Activated T-cell treated with anti-CD3 and anti-CD28 coated beads, Interleukin-2, amount 50 U/mL, for 4 hours (primary cell): ENCODE results near the gene GRM8. TPM values are rescaled to one million over a fixed set of nuclear protein-coding genes. Genes with fewer than 3 reads are reported as not detected.

Experiments used
- ATAC-seq, 2 donors: fragments of 200-7000 bp; cut with Tn5 transposase; one replicate each; pipeline ENCODE4 v1.10.0; 2021
- DNase-seq: peaks from one replicate; pipeline ENCODE4 v3.0.0-alpha.2; 2020
- H3K27me3 Mint-ChIP-seq: one replicate; pipeline ENCODE4 v1.8.0; 2021; ENCODE audit warnings: low read depth, mixed read lengths
- H3K36me3 Mint-ChIP-seq: one replicate; pipeline ENCODE4 v1.8.0; 2022; ENCODE audit warnings: mixed read lengths; ENCODE audit not compliant: insufficient read depth
- H3K4me1 Mint-ChIP-seq: one replicate; pipeline ENCODE4 v1.8.0; 2021; ENCODE audit warnings: low read depth, mixed read lengths
- H3K4me3 Mint-ChIP-seq: one replicate; pipeline ENCODE4 v1.8.0; 2021; ENCODE audit warnings: mild to moderate bottlenecking, moderate library complexity, mixed read lengths
- H3K9me3 Mint-ChIP-seq: one replicate; pipeline ENCODE4 v1.8.0; 2021; ENCODE audit warnings: mixed read lengths
- total RNA-seq, 3 donors: library from RNA; stranded (reverse); gene quantifications; one replicate each; pipeline ENCODE4 v1.2.1, GENCODE V29; 2021

Gene GRM8
- total RNA-seq, 3 donors from 2014 or later, result not detected

GRCh38 chr7:126728967-126729366, 523.8 kb downstream of the GRM8 start:
- DNase-seq, result no peak
- Mint-ChIP-seq H3K4me3 (no peak overlapping the region), H3K36me3 (no peaks in the 10 kb centered on the region), H3K27me3 (no peaks in the 10 kb centered on the region), H3K4me1 (no peaks in the 10 kb centered on the region), H3K9me3 (no peaks in the 10 kb centered on the region)
- ATAC-seq, result no peak

DNA sequence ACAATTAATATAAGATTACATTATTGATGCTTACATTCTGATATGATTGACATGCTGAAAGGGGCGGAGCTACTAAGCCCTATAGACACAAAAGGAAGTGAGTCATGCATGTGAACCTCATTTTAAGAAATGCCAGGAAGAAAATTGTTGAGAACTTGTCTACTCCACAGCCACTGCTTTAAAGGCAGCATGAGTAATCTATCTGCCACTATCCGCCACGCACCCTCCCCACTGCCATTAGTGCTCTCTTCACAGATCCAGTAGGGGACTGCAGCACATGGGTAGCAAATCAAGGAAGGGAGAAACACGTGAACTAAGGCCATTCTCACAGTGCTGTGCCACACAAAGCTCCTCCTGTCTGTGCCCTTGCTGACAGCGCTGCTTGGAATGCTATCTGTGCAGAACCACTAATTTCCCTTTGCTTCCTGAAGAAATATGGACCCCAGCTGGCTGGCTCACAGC, 524.8 kb downstream of the GRM8 start:
- ATAC-seq (no peak), DNase-seq (no peak)
- no peaks in the 10 kb centered on the region for H3K9me3 Mint-ChIP-seq
- no peaks in the 10 kb centered on the region for H3K36me3 Mint-ChIP-seq
- no peaks in the 10 kb centered on the region for H3K4me1 Mint-ChIP-seq
- H3K27me3 Mint-ChIP-seq, result no peaks in the 10 kb centered on the region
- no peak overlapping the region for H3K4me3 Mint-ChIP-seq

- Mint-ChIP-seq H3K4me1 (no peaks in the 10 kb centered on the region), H3K27me3 (no peaks in the 10 kb centered on the region), H3K36me3 (no peaks in the 10 kb centered on the region), H3K9me3 (no peaks in the 10 kb centered on the region), H3K4me3 (no peak overlapping the region)
- no peak for DNase-seq
- no peak for ATAC-seq
These were observed 528.7 kb downstream of the GRM8 start for GRCh38 chr7:126723966-126724544.

GRCh38 chr7:126720232-126720631, 532.5 kb downstream of the GRM8 start:
- ATAC-seq, result no peak
- no peaks in the 10 kb centered on the region for H3K4me1 Mint-ChIP-seq
- H3K9me3 Mint-ChIP-seq, result no peaks in the 10 kb centered on the region
- H3K27me3 Mint-ChIP-seq, result no peaks in the 10 kb centered on the region
- no peak for DNase-seq
- H3K4me3 Mint-ChIP-seq, result no peak overlapping the region
- no peaks in the 10 kb centered on the region for H3K36me3 Mint-ChIP-seq

DNA sequence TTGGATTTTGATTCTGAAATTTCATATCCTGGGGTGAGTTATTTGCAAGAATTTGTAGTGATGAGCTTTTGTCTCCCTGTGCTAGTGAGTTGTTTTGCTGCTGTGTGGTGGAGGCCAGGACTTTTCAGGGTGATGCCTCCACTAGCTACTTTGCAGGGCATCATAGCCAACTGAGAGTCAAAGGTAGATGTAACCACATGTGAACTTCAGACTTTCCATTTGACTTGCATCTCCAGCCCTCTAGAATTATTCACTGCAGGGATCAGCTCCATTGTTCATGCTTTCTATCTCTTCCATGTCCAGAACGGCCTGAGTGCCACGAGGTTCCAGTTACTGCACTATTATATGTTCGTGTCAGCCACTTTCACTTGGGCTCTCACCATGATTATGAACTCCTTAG, 534.3 kb downstream of the GRM8 start:
- Mint-ChIP-seq H3K27me3 (no peaks in the 10 kb centered on the region), H3K36me3 (no peaks in the 10 kb centered on the region), H3K4me3 (no peak overlapping the region), H3K4me1 (no peaks in the 10 kb centered on the region), H3K9me3 (no peaks in the 10 kb centered on the region)
- DNase-seq, result no peak
- ATAC-seq, result no peak

DNA sequence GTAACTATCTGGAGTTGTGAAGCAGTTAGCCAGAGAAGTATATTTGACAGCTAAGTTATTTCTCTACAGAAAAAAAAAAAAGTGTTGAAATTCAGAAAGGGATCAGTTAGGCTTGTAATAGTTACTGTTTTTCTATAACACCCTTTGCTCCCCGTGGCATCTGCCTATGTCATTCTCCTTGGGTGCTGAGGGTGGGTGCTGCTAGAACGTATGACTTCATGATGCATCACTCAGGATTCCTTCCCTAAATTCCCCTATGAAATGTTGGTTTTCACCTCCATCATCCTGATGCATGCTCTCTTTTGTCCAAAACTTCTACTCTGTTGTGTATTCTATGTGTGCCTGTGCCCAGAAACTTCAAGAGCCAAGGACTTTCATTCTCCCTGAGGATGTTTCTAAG, 536.4 kb downstream of the GRM8 start:
- Mint-ChIP-seq H3K36me3 (no peaks in the 10 kb centered on the region), H3K4me1 (no peaks in the 10 kb centered on the region), H3K9me3 (no peaks in the 10 kb centered on the region), H3K27me3 (no peaks in the 10 kb centered on the region), H3K4me3 (no peak overlapping the region)
- DNase-seq (no peak), ATAC-seq (no peak)

- no peak for ATAC-seq
These were observed 537.7 kb downstream of the GRM8 start for GRCh38 chr7:126715076-126715475.

DNA sequence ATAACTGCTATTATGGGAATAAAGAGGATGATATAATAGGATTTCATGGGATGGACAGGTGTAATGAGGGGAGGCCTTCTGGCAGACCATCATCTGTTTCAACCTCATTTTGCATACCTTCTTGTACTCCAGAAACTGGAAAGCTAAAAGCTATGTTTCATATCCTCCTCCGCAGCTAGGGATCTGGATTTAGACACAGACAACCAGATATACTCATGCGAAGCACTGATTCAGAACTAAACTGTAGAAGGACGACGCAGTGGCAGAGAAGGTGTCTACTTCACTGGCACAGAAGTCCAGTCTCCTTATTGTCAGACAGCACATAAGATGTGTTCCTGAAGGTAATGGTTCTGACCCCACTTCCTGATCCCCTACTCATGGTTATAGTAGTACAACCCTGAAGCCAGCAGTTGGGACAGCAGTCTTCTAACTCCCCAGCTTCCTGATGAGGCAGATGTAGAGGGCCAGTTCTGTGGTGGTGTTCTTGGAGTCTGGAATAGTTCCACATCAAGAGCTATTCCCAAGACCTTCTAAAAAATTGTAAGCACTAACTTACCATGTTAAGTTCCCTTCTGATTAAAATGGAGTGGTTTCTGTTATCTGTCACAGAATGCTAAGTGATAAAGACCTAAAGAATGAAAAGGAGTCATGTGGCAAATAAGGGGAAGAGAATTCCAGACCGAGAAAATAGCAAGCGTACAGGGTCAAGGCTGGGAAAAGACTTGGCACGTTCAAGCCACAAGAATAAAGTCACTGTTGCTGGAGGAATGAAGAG, 550.3 kb downstream of the GRM8 start:
- H3K9me3 Mint-ChIP-seq, result no peaks in the 10 kb centered on the region
- no peaks in the 10 kb centered on the region for H3K4me1 Mint-ChIP-seq
- ATAC-seq (no peak), DNase-seq (no peak)
- H3K4me3 Mint-ChIP-seq, result no peak overlapping the region
- H3K27me3 Mint-ChIP-seq, result no peaks in the 10 kb centered on the region
- H3K36me3 Mint-ChIP-seq, result no peaks in the 10 kb centered on the region

More at GRCh38 chr7:126715076-126715475, 537.7 kb downstream of the GRM8 start:
- Mint-ChIP-seq H3K36me3 (no peaks in the 10 kb centered on the region), H3K27me3 (no peaks in the 10 kb centered on the region), H3K9me3 (peaks cover 3% of the 10 kb centered on the region), H3K4me1 (no peaks in the 10 kb centered on the region), H3K4me3 (no peak overlapping the region)
- no peak for DNase-seq

DNA sequence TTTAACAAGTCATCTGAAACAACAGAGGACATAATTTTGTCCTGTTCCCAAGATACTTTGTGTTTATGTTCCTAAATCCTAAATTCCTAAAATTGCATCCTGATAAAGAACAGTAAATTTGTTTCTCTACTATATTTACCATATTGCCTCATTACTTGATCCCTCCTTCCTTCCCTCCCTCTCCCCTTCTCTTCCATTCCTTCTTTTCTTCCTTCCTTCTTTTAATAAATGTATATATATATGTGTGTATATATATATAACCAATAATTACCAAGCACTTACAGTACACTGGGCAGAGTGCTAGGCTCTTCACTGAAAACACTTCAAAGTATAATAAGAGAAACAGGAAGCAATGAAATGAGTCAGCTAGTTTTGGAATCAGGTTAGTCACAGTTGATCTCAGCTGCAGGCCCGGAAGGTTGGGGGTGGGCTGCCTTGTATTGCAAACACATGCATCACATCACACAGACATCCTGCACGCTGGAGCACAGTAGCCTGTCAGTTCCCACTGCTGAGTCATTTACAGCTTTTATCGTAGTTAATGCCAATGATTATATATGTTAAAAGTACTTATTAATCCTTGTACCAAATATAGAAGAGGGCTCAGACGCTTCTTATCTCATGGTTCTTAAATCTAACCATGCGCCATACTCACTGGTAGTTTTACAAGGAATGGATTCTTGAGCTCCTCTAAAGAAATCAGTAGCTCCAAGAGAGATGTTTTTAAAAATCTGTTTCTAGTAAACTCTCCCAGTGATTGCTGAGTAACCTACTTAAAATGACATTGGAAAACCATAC, 551.7 kb downstream of the GRM8 start:
- DNase-seq (peak; percentile 12), ATAC-seq (peak; percentile 94 to 98)
- Mint-ChIP-seq H3K27me3 (no peaks in the 10 kb centered on the region), H3K4me3 (no peak overlapping the region), H3K4me1 (no peaks in the 10 kb centered on the region), H3K9me3 (no peaks in the 10 kb centered on the region), H3K36me3 (no peaks in the 10 kb centered on the region)

DNA sequence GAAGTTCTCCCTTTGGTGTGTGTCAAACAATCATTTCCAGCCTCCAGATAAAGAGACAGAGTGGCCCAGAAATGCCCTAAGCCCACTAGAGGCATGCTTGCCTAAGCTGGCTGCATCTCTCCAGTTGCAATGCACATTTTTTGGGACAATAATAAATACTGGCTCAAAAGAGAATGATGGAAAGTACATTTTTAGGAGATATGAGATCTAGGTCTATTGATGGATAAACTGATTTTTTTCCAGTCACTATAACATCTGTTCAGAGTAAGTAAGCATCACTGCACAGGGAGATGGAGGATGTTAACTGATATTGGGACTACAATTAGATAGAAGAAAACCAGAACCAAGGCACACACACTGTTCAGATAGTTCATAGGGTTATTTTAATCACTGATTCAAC, 553.0 kb downstream of the GRM8 start:
- H3K4me1 Mint-ChIP-seq, result no peaks in the 10 kb centered on the region
- no peaks in the 10 kb centered on the region for H3K27me3 Mint-ChIP-seq
- H3K4me3 Mint-ChIP-seq, result no peak overlapping the region
- no peak for DNase-seq
- no peaks in the 10 kb centered on the region for H3K9me3 Mint-ChIP-seq
- no peaks in the 10 kb centered on the region for H3K36me3 Mint-ChIP-seq
- ATAC-seq, result no peak

DNA sequence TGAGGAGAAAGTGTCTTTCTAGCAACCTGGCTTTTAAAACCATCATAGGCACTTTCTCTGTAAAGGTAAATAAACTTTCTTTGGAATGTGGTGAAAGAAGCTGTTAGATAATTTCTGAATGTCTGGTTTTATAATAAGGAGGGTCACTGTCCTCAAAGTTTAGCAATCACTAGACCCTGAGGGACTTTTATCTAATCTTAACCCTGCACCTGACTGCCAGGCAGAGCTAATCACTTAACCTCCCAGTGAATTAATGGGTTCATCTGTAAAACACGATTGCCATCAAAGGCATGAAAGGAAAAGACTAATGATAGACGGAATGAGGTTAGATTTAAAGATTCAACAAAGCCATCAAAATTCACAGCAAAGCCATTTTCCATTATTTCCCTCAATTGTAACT, 553.8 kb downstream of the GRM8 start:
- H3K4me3 Mint-ChIP-seq, result no peak overlapping the region
- ATAC-seq (no peak), DNase-seq (no peak)
- H3K27me3 Mint-ChIP-seq, result no peaks in the 10 kb centered on the region
- no peaks in the 10 kb centered on the region for H3K4me1 Mint-ChIP-seq
- no peaks in the 10 kb centered on the region for H3K9me3 Mint-ChIP-seq
- no peaks in the 10 kb centered on the region for H3K36me3 Mint-ChIP-seq

GRCh38 chr7:126698446-126698845, 554.3 kb downstream of the GRM8 start:
- ATAC-seq (no peak), DNase-seq (no peak)
- no peaks in the 10 kb centered on the region for H3K9me3 Mint-ChIP-seq
- H3K36me3 Mint-ChIP-seq, result no peaks in the 10 kb centered on the region
- no peaks in the 10 kb centered on the region for H3K27me3 Mint-ChIP-seq
- no peak overlapping the region for H3K4me3 Mint-ChIP-seq
- no peaks in the 10 kb centered on the region for H3K4me1 Mint-ChIP-seq

- ATAC-seq (no peak), DNase-seq (no peak)
- Mint-ChIP-seq H3K36me3 (no peaks in the 10 kb centered on the region), H3K4me1 (no peaks in the 10 kb centered on the region), H3K9me3 (no peaks in the 10 kb centered on the region), H3K4me3 (no peak overlapping the region), H3K27me3 (no peaks in the 10 kb centered on the region)
These were observed 556.3 kb downstream of the GRM8 start for GRCh38 chr7:126696256-126697038.
